ENCODE data around the gene HOXB4.

HOXB4 gene

GRCh38 chr17:48592057-48592514, 13.9 kb upstream of the HOXB4 start:
- H3K27me3 ChIP-seq (replicated peaks; ENCODE audit: control insufficient read depth, insufficient read depth, low read length) = peaks cover 2% of the 10 kb centered on the region; the same call in 1 of the 2 replicates
- no peak overlapping the region for H3K4me3 ChIP-seq (replicated peaks; ENCODE audit: low read depth, low read length)
- TF ChIP-seq, protein P1, sequence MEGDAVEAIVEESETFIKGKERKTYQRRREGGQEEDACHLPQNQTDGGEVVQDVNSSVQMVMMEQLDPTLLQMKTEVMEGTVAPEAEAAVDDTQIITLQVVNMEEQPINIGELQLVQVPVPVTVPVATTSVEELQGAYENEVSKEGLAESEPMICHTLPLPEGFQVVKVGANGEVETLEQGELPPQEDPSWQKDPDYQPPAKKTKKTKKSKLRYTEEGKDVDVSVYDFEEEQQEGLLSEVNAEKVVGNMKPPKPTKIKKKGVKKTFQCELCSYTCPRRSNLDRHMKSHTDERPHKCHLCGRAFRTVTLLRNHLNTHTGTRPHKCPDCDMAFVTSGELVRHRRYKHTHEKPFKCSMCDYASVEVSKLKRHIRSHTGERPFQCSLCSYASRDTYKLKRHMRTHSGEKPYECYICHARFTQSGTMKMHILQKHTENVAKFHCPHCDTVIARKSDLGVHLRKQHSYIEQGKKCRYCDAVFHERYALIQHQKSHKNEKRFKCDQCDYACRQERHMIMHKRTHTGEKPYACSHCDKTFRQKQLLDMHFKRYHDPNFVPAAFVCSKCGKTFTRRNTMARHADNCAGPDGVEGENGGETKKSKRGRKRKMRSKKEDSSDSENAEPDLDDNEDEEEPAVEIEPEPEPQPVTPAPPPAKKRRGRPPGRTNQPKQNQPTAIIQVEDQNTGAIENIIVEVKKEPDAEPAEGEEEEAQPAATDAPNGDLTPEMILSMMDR (IDR thresholded peaks at IDR 0.05; ENCODE audit: insufficient read depth, low read length, poor library complexity, severe bottlenecking) = no peak
- H3K36me3 ChIP-seq (ENCODE audit: control insufficient read depth, insufficient read depth, low read length) = no peaks in the 10 kb centered on the region; the same call in 1 of the 2 replicates
- no peak for DNase-seq (ENCODE audit: extremely low read depth, insufficient read length)

DNA sequence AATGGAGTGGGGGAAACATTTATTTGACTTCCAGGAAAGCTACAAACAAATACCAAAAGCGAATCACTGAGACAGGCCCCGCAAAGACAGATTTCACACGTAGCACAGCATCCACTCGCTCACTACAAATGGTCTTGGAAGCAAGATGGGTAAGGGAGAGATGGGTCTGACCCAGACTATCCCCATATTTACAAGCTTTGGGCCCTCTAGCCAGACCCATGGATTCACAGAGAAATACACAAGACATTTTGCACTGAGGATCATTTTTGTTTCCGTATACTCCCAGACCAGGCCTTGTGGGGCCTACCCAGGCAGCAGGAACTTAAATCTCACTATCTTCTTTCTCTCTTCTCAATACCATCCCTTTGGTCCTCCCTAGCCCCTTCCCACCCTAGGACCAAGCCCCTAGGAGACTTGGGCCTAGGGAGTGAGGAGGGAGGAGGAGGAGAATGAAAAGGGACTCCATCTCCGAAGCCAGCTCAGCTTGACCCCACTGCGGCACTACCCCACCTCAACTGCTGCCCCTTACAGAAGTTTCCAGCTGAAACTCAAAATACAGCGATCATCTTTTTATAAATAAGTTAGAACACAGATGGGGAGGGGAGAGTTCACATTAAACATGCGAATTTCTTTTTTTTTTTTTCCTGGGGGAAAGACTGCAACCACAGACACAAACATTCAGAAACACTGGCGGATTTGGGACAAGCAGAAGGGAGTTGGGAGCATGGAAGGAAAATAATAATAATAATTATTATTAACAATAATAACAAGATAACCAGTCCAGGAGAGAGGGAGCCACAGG, 13.3 kb upstream of the HOXB4 start:
- no peak for DNase-seq (ENCODE audit: extremely low read depth, insufficient read length)
- Histone ChIP-seq H3K36me3 (ENCODE audit: control insufficient read depth, insufficient read depth, low read length) (no peaks in the 10 kb centered on the region; the same call in 1 of the 2 replicates), H3K4me3 (replicated peaks; ENCODE audit: low read depth, low read length) (no peak overlapping the region), H3K27me3 (replicated peaks; ENCODE audit: control insufficient read depth, insufficient read depth, low read length) (no peaks in the 10 kb centered on the region)
- TF ChIP-seq, protein P1 (IDR thresholded peaks at IDR 0.05; ENCODE audit: insufficient read depth, low read length, poor library complexity, severe bottlenecking) = no peak

DNA sequence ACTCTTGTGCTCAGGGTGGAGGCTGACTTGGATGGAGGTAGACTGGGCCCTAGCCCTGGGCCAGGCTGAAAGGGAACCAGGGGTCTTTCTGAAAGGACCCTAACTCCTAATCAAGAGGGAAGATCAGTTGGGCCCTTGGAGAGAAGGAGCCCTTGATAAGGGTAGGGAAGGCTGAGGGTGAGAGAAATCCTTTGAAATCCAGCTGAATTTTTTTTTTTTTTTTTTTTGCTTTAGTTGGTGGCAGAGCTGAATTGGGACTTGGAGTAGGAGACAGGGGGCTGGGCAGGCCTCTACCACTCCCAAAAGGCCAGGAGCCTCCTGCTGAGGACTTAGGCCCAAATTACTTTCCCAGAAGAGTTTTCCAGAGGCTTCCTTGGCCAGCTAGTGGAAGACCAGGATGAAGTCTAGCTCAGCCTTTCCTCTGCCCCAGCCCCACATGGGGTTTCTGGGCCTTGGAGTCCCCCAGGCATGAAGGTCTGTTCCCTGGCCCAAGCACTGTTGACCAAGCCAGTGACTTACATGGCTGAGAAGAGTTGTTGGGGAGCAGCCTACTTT, 12.5 kb upstream of the HOXB4 start:
- Histone ChIP-seq H3K36me3 (ENCODE audit: control insufficient read depth, insufficient read depth, low read length) (no peaks in the 10 kb centered on the region), H3K4me3 (replicated peaks; ENCODE audit: low read depth, low read length) (no peak overlapping the region), H3K27me3 (replicated peaks; ENCODE audit: control insufficient read depth, insufficient read depth, low read length) (no peaks in the 10 kb centered on the region)
- no peak for DNase-seq (ENCODE audit: extremely low read depth, insufficient read length)
- TF ChIP-seq, protein P1 (IDR thresholded peaks at IDR 0.05; ENCODE audit: insufficient read depth, low read length, poor library complexity, severe bottlenecking) = no peak

DNA sequence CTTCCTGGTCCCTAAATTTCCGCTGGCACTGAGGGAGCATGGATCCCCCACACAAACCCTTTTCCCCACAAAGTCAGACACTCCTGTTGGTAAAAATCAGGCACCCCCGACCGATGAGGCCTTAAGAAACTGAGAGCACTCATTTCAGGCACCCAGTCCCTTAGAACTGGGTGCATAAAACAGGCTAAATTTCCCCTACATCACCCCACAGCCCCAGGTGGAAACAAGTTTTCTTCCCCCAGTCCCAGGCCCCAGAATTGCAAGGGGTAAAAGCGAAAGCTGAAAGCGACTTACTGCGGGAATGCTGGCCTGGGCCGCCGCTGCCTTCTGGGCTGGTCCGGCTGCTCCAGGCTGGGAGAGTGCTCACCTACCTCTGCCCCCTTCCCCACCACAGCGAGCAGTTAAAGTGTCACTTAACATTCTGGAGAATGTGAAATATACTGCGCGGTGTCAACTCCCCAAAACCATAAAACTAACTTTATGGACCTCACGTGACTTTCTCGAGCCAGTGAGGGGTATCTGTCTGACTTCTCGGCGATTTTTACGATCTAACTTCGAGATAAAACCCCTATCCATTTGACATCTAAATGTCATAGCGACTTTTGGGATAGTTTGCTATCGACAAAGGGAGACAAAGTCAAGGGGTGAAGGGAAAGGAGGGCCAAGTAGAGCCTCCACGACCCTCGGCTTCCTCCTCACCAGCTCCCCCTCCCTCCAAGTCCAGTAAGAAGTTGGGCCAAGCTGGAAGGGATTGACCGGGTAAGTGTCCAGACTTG, 11.9 kb upstream of the HOXB4 start, which contains the start of gene HOXB3:
Gene HOXB3 (minus strand): TSS at position 411 of the 776 bp plus-strand sequence. CDS start 37,767 bp downstream, outside the sequence.
- Histone ChIP-seq H3K4me3 (replicated peaks; ENCODE audit: low read depth, low read length) (no peak within 1 kb of the TSS), H3K27me3 (replicated peaks; ENCODE audit: control insufficient read depth, insufficient read depth, low read length) (no peaks in the 10 kb centered on the region), H3K36me3 (ENCODE audit: control insufficient read depth, insufficient read depth, low read length) (no peaks in the 10 kb centered on the region)
- DNase-seq (ENCODE audit: extremely low read depth, insufficient read length) = no peak
- TF ChIP-seq, protein P1 (IDR thresholded peaks at IDR 0.05; ENCODE audit: insufficient read depth, low read length, poor library complexity, severe bottlenecking) = no peak

- TF ChIP-seq, protein P1 (IDR thresholded peaks at IDR 0.05; ENCODE audit: insufficient read depth, low read length, poor library complexity, severe bottlenecking) = no peak
- no peaks in the 10 kb centered on the region for H3K27me3 ChIP-seq (replicated peaks; ENCODE audit: control insufficient read depth, insufficient read depth, low read length)
- no peaks in the 10 kb centered on the region for H3K36me3 ChIP-seq (ENCODE audit: control insufficient read depth, insufficient read depth, low read length)
- DNase-seq (ENCODE audit: extremely low read depth, insufficient read length) = no peak
- no peak overlapping the region for H3K4me3 ChIP-seq (replicated peaks; ENCODE audit: low read depth, low read length)
These were observed 11.1 kb upstream of the HOXB4 start for GRCh38 chr17:48589060-48589830.
